Upper lobe of right lung (tissue), 1 donor: Measurements from ENCODE around the gene DGLUCY. TPM values are rescaled to one million over a fixed set of nuclear protein-coding genes. Genes with fewer than 3 reads are reported as not detected.

Source experiments
- ATAC-seq: fragments of 200-7000 bp; cut with Tn5 transposase; one replicate; pipeline ENCODE4 v1.9.1; 2020; ENCODE audit warnings: mild to moderate bottlenecking, moderate library complexity
- DNase-seq: peaks from one replicate; pipeline ENCODE4 v3.0.0-alpha.2; 2020
- H3K27ac ChIP-seq: fragments of 200-600 bp; one replicate; pipeline ENCODE4 v1.8.0; 2022
- H3K27me3 ChIP-seq: fragments of 200-600 bp; one replicate; pipeline ENCODE4 v1.8.0; 2022; ENCODE audit warnings: mild to moderate bottlenecking
- H3K36me3 ChIP-seq: fragments of 200-600 bp; one replicate; pipeline ENCODE4 v1.8.0; 2022
- H3K4me1 ChIP-seq: fragments of 200-600 bp; one replicate; pipeline ENCODE4 v1.8.0; 2022
- H3K4me3 ChIP-seq: fragments of 200-600 bp; one replicate; pipeline ENCODE4 v1.8.0; 2022; ENCODE audit warnings: mild to moderate bottlenecking
- H3K9me3 ChIP-seq: fragments of 200-600 bp; one replicate; pipeline ENCODE4 v1.8.0; 2022
- intact Hi-C: fragments of 100-400 bp; cut with DNase I; formaldehyde crosslinking; loops from one replicate; pipeline ENCODE4 v1.11.0; 2022
- total RNA-seq: library from RNA; stranded (reverse); fragmentation: NEBNext Ultra II Directional; extraction: Animal tissue kit (Norgen Biotek cat#: 25700); gene quantifications from one replicate; pipeline ENCODE4 v1.2.1, GENCODE V29; 2021
- TF ChIP-seq, protein P1 (sequence below): fragments of 200-600 bp; IDR thresholded peaks from one replicate; pipeline ENCODE4 v1.8.0; 2022; ENCODE audit warnings: antibody characterized with exemption
- donor health status: DM: no; HTN: yes; CAD: no; lungs with severe emphysema.

The DGLUCY gene
- total RNA-seq, 1 donor from 2014 or later, result 77.6 TPM

DNA sequence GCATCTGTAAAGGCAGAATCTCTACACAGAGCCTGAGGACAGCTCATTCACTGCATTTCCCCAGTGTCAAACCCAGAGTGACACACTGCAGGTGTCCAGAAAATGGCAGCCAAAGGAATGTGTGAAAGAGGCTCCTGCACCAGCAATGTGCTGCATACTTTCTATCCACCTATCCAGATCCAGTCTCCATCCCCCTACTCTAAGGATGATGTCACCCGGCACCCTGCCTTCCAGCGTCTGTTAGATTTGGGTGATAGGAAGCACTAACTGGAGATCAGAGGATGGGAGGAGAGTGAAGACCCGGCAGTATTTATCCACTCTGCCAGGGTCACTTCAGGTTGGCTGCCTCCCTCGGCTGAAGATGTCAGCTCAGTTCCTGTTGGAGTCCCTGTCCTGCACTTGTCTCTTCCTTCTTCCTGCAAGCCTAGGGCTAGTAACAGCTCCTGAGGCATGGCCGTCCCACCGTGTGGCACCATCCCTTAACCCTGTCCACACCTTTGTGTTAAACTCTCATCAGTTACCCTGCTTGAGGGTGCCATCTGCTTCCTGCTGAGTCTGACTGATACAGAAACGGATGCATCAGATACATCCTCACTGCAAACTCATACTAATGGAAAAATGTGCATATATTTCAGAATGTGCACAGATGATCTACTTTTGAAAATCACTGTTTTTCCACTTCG lies 143.6 kb downstream of the DGLUCY start:
- H3K27ac ChIP-seq, result peak overlapping the region; percentile 31

DNA sequence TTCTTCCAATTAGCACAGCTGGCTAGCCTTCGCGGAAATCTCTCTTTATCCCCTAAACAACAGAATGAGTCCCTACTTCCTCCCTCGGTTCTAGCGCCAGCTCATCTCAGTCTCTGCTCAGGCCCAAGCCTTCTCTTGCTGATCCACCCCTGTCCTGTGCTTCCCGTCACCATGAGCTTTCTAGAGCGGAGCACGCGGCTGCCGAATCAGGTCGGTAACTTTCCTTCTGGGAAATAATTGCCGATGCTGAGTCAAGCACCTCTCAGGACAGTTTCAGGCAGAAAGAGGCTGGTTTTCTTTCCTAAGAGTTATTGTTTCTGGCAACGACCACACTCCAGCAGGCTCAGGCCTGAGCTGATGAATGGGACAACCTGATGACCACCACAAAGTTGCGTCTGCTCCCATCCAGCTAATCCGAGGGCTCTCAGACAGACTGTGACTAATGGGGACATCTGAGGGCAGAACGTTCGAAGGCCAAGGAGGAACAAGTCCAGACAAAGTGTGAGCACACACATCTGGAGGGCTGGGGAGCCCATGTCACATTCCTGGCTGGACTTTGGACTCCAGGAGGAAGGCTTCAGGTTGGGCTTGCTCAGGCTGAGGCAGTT lies 144.2 kb downstream of the DGLUCY start:
- intact Hi-C loops, result no loop called here
- Histone ChIP-seq H3K36me3 (no peaks in the 10 kb centered on the region), H3K9me3 (no peaks in the 10 kb centered on the region), H3K27ac (peak overlapping the region; percentile 31), H3K4me1 (peaks cover 22% of the 10 kb centered on the region), H3K27me3 (no peaks in the 10 kb centered on the region), H3K4me3 (no peak overlapping the region)
- TF ChIP-seq, protein P1, sequence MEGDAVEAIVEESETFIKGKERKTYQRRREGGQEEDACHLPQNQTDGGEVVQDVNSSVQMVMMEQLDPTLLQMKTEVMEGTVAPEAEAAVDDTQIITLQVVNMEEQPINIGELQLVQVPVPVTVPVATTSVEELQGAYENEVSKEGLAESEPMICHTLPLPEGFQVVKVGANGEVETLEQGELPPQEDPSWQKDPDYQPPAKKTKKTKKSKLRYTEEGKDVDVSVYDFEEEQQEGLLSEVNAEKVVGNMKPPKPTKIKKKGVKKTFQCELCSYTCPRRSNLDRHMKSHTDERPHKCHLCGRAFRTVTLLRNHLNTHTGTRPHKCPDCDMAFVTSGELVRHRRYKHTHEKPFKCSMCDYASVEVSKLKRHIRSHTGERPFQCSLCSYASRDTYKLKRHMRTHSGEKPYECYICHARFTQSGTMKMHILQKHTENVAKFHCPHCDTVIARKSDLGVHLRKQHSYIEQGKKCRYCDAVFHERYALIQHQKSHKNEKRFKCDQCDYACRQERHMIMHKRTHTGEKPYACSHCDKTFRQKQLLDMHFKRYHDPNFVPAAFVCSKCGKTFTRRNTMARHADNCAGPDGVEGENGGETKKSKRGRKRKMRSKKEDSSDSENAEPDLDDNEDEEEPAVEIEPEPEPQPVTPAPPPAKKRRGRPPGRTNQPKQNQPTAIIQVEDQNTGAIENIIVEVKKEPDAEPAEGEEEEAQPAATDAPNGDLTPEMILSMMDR, result no peak
- DNase-seq (no peak), ATAC-seq (peak; percentile 14)

More for the DNA sequence above, 143.6 kb downstream of the DGLUCY start:
- no peaks in the 10 kb centered on the region for H3K9me3 ChIP-seq
- no peak overlapping the region for H3K4me3 ChIP-seq
- no peaks in the 10 kb centered on the region for H3K27me3 ChIP-seq
- intact Hi-C loops, result no loop called here
- H3K36me3 ChIP-seq, result no peaks in the 10 kb centered on the region
- peaks cover 29% of the 10 kb centered on the region for H3K4me1 ChIP-seq
- TF ChIP-seq, protein P1, result no peak
- DNase-seq (no peak), ATAC-seq (no peak)

GRCh38 chr14:91258876-91259275 lies 145.0 kb downstream of the DGLUCY start:
- TF ChIP-seq, protein P1, result no peak
- H3K4me1 ChIP-seq, result peaks cover 19% of the 10 kb centered on the region
- H3K27me3 ChIP-seq, result no peaks in the 10 kb centered on the region
- ATAC-seq (no peak), DNase-seq (no peak)
- intact Hi-C loops, result no loop called here
- H3K9me3 ChIP-seq, result no peaks in the 10 kb centered on the region
- no peaks in the 10 kb centered on the region for H3K36me3 ChIP-seq
- H3K27ac ChIP-seq, result no peak overlapping the region
- no peak overlapping the region for H3K4me3 ChIP-seq

DNA sequence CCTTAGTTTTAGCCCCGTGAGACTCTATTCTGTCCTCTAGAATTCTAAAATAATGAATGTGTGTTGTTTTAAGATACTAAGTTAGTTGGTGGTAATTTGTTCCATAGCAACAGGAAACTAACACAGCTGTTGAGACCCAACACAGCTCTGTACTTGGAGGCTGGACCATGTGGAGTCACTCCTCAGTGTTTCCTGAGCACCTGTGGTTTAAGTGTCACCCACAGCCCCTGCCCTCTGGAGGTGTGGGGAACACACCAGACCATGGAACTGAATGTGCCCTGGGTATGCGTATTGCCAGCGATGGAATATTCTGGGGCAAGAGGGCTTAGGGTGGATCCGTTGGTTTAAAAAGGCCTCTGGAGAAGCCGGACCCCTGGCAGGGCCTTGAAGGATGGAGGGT lies 147.2 kb downstream of the DGLUCY start:
- no peaks in the 10 kb centered on the region for H3K27me3 ChIP-seq
- no peaks in the 10 kb centered on the region for H3K9me3 ChIP-seq
- intact Hi-C loops, result no loop called here
- ATAC-seq (peak; percentile 12), DNase-seq (no peak)
- TF ChIP-seq, protein P1, result no peak
- no peaks in the 10 kb centered on the region for H3K36me3 ChIP-seq
- H3K4me1 ChIP-seq, result peaks cover 20% of the 10 kb centered on the region
- H3K4me3 ChIP-seq, result no peak overlapping the region
- H3K27ac ChIP-seq, result no peak overlapping the region

GRCh38 chr14:91261986-91262549 lies 148.2 kb downstream of the DGLUCY start:
- Histone ChIP-seq H3K36me3 (no peaks in the 10 kb centered on the region), H3K27me3 (no peaks in the 10 kb centered on the region), H3K4me3 (no peak overlapping the region), H3K27ac (no peak overlapping the region), H3K4me1 (peaks cover 20% of the 10 kb centered on the region), H3K9me3 (no peaks in the 10 kb centered on the region)
- ATAC-seq (peak; percentile 6), DNase-seq (no peak)
- intact Hi-C loops, result no loop called here
- TF ChIP-seq, protein P1, result no peak
